Activated CD8-positive, alpha-beta memory T cell treated with anti-CD3 and anti-CD28 coated beads, Interleukin-2, amount 50 U/mL, for 1 hour (primary cell): ENCODE data around the gene ALDH4A1.
"Not testable (repeated sequence)": the region's sequence is repeated elsewhere in the genome, so short reads cannot be mapped to it uniquely, and the experiment has no call there.

Experiments
- DNase-seq: peaks from one replicate; pipeline ENCODE4 v3.0.0-alpha.2; 2020; ENCODE audit errors: extremely low read depth

The ALDH4A1 gene

GRCh38 chr1:18855573-18855972, 46.8 kb downstream of the ALDH4A1 start:
- DNase-seq, result no peak

- DNase-seq, result no peak
Observed at GRCh38 chr1:18854331-18855025, 47.9 kb downstream of the ALDH4A1 start.

GRCh38 chr1:18852501-18852900, 49.9 kb downstream of the ALDH4A1 start:
- DNase-seq, result no peak

GRCh38 chr1:18849261-18849711, 53.1 kb downstream of the ALDH4A1 start:
- no peak for DNase-seq

GRCh38 chr1:18847723-18848122, 54.6 kb downstream of the ALDH4A1 start:
- not testable (repeated sequence) for DNase-seq

GRCh38 chr1:18840145-18840544, 62.2 kb downstream of the ALDH4A1 start:
- DNase-seq, result no peak

GRCh38 chr1:18836654-18837053, 65.7 kb downstream of the ALDH4A1 start:
- DNase-seq, result no peak

- DNase-seq, result not testable (repeated sequence)
Observed at GRCh38 chr1:18832319-18832718, 70.0 kb downstream of the ALDH4A1 start.

GRCh38 chr1:18831656-18832055, 70.7 kb downstream of the ALDH4A1 start:
- no peak for DNase-seq

- DNase-seq, result no peak
Observed at GRCh38 chr1:18830596-18830995, 71.8 kb downstream of the ALDH4A1 start.

- DNase-seq, result no peak
Observed at GRCh38 chr1:18829671-18830070, 72.7 kb downstream of the ALDH4A1 start.

- no peak for DNase-seq
Observed at GRCh38 chr1:18828224-18828623, 74.1 kb downstream of the ALDH4A1 start.

GRCh38 chr1:18823438-18823837, 78.9 kb downstream of the ALDH4A1 start:
- no peak for DNase-seq
